Myocyte (in vitro differentiated cells): ENCODE results near the gene NUBP1. TPM values are rescaled to one million over a fixed set of nuclear protein-coding genes. Genes with fewer than 3 reads are reported as not detected.
"Not testable (repeated sequence)": the region's sequence is repeated elsewhere in the genome, so short reads cannot be mapped to it uniquely, and the experiment has no call there.

Source experiments
- DNase-seq: peaks from one replicate; pipeline ENCODE4 v3.0.0-alpha.2; 2012; ENCODE audit warnings: low read depth
- polyA plus RNA-seq: library from polyadenylated mRNA; unstranded; fragments of >200 nt; gene quantifications from one replicate; pipeline ENCODE4 v1.2.1, GENCODE V29; 2012; ENCODE audit warnings: missing spikeins
- total RNA-seq: library from RNA; depleted of rRNA; stranded (reverse); fragments of >200 nt; gene quantifications from 2 replicates; pipeline ENCODE4 v1.2.3, GENCODE V29; 2014

NUBP1 gene
- total RNA-seq, result 25.0 and 28.1 TPM in 2 replicates
- 16.0 TPM for polyA plus RNA-seq

- peak; percentile 99 for DNase-seq
Measured at GRCh38 chr16:10743610-10744369, at the start of gene NUBP1. Gene NUBP1, plus strand, starts transcription at chr16:10743842. Its CDS starts 22 bp downstream, at chr16:10743864.

- DNase-seq, result no peak
Measured at GRCh38 chr16:10693889-10694288, 49.8 kb upstream of the NUBP1 start.

DNA sequence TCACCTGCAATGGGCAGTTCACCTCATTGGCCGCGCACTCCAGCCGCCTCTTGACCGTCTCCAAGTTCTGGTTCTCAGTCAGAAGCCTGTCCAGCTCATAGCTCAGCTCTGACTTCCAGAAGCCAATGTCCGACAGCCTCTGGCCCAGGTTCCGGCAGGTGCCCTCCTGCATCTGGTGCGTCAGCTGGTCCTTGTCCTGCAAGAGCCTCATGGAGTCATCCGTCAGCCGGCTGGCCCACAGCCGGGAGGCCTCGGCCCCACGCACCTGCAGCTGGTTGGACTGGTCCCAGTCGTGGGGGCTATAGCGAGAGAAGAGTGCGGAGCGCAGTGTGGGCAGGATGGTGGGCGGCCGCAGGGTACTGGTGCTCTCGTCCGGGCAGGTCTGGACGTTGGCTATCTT lies 49.3 kb upstream of the NUBP1 start:
- DNase-seq, result no peak

DNA sequence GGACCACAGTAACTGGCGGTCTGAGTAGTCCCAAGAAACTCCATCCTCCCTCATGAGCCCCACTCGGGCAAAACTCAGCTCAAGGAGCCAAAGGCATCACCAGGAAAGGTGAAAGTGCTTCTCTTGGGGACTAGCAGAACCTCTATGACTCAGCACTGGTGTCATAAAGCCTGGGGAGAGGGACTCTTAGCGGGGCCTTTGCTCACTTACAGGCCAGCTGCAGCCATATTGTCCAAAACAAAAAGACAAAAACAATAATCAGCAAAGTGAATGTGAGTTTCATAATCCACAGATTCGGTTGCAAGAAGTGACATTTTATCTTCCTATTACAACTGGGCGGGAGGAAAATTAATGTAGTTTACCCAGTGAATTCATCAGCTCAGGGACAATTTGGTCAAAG lies 48.8 kb upstream of the NUBP1 start, which contains the start of gene TEKT5:
TEKT5 (minus strand) TSS at position 101 of the 400 bp plus-strand sequence; CDS start at position 44, 57 bp downstream.
- DNase-seq, result no peak

GRCh38 chr16:10699756-10700155 lies 43.9 kb upstream of the NUBP1 start:
- no peak for DNase-seq

DNA sequence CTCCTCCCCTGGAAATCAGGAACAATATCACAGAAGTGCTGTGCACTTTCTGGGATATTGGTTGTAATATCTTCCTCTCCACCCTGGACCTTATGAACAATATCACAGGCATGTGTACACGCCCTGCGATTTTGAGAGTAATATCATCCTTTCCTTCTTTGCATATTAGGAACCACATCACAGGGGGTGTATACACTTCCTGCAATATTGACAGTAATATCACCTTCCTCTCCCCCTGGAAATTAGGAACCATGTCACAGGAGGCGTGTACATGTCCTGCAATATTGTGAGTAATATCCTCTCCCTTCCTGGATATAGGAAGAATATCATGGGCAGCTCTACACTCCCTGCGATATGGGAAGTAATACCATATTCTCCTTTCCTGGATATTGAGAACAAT lies 34.7 kb upstream of the NUBP1 start:
- no peak for DNase-seq

GRCh38 chr16:10728003-10728887 lies 15.4 kb upstream of the NUBP1 start:
- DNase-seq, result peak; percentile 86

DNA sequence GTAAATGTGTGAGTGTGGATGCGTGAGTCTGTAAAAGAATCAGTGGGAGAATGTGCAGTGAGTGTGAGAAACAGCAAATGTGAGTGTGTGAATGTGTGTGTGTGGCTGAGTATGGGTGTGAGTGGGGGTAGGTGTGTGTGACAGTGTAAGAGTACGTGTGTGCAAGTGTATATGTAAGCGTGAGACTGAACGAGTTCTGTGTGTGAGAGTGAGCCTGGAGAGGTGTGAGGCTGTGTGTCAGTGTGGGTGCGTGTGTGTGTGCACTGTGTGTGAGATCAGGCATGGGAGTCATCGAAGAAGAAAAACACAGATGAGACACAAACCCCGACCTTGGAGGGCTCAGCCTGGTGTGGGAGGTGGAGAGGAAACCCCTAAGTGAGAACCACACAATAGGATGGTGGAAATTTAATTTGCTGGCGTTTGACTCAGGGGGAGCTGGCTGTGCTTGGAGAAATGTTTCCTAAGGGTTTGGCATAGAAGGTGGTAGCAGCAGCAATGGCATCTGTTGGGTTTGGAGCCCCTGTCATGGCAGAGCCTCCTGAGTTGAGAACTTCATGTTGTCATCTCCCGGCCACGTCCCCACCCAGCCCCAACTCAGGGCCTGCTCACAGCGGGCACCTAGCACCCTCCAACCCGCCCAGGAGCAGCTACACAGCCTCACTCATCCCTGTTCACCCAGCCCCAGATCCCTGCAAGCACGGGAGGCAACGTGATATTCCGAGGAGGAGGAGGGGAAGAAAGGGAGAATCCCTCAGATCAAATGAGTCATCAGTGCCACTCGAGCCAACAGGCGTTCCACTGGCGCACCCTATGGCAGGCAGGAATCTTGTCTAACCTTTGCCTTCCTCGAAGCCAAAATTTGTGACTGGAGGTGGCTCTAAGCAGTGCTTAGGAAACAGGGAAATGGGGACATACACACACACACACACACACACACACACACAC lies 14.3 kb upstream of the NUBP1 start:
- peak; percentile 84 for DNase-seq

- DNase-seq, result no peak
Measured at GRCh38 chr16:10731790-10732189, 11.9 kb upstream of the NUBP1 start.

- DNase-seq, result peak; percentile 78
Measured at GRCh38 chr16:10737068-10737625, 6.5 kb upstream of the NUBP1 start.

- peak; percentile 79 for DNase-seq
Measured at GRCh38 chr16:10738231-10739077, 5.2 kb upstream of the NUBP1 start.

- DNase-seq, result no peak
Measured at GRCh38 chr16:10740000-10740844, 3.4 kb upstream of the NUBP1 start.

GRCh38 chr16:10740845-10741208 lies 2.8 kb upstream of the NUBP1 start:
- DNase-seq, result no peak

- DNase-seq, result not testable (repeated sequence)
Measured at GRCh38 chr16:10741249-10741648, 2.4 kb upstream of the NUBP1 start.

DNA sequence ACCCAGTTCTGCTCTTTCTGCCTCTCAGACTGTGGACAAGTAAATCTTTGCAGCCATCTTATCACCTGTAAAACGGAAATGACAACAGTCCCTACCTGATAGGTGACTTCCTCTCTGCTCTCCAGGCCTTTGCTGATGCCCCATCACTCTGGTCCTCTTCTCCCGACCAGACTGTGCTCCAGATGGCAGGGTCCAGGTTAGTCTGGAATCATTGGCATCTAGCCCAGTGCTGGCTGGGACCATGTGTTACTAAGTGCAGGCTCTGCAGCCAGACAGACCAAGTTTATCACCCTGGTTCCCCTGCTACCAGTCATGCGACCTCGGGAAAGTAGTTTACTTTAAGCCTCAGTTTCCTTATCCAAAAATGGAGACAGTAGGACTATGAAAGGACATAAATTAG lies 1.8 kb upstream of the NUBP1 start:
- DNase-seq, result peak; percentile 53

GRCh38 chr16:10743227-10743609 lies 424 bp upstream of the NUBP1 start:
- no peak for DNase-seq

DNA sequence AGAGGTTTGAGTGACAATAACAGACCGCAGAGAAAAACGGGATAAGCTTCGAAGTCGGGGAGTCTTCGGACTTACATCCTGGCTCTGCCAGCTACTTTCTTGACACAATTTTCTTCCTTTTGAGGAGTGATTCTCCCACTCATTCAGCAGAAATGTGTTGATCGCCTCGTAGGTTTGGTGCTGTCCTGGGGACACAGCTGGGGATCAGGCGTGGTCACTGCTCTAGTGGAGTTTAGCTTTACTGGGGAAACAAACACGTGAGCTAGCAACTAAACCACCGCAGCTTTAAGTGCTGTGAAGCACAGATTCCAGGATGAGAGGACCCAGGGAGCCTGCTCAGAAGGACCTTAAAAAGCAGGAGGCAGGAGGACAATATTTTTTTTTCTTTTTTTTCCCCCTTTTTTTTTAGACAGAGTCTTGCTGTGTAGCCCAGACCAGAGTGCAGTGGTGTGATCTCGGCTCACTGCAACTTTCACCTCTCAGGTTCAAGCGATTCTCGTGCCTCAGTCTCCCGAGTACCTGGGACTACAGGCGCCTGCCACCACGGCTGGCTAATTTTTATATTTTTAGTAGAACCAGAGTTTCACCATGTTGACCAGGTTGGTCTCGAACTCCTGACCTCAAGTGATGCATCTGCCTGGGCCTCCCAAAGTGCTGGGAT lies 858 bp downstream of the NUBP1 start:
- peak; percentile 78 for DNase-seq

DNA sequence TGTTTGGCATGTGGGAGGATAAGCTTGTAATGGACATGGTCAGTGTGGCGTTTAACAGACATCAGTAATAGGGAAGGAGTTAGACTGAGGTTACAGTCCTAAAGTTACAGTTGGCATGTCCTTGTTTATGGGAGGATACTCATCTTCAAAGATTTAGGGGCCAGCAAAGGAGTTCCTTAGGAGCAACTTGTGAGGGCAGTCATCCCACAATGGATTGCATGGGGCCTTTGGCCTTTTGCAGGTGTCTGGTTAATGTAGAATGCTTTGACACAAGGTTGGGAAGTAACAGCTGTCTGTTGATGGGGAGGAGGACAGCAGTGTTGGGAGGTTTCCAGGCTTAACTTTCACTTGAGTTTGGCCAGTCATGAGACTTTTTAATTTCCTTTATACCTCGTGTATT lies 2.2 kb downstream of the NUBP1 start:
- DNase-seq, result peak; percentile 55
